HEK293 (cell line): ENCODE measurements around the gene CAMK2N2.
A peak's percentile ranks its signal among the peaks of the same experiment; 100 is the strongest.

Experiments used
- CTCF ChIP-seq: fragments of 450-650 bp; formaldehyde crosslinking; IDR thresholded peaks from 2 replicates; pipeline ENCODE4 v1.5.1; 2016; ENCODE audit warnings: missing biosample characterization, missing genetic modification characterization
- GLI2 ChIP-seq: fragments of 450-650 bp; formaldehyde crosslinking; IDR thresholded peaks from 2 replicates; pipeline ENCODE4; 2017; ENCODE audit warnings: missing biosample characterization, missing genetic modification characterization, low read depth, borderline replicate concordance
- HOXC10 ChIP-seq: sonication (generic); formaldehyde crosslinking; IDR thresholded peaks from 2 replicates; pipeline ENCODE4 v1.8.1; 2023; ENCODE audit warnings: mild to moderate bottlenecking, missing genetic modification reagents
- KLF9 ChIP-seq: fragments of 450-650 bp; formaldehyde crosslinking; IDR thresholded peaks from 2 replicates; pipeline ENCODE4 v1.5.1; 2016; ENCODE audit warnings: missing biosample characterization, missing genetic modification characterization, low read depth
- MYNN ChIP-seq: fragments of 450-650 bp; formaldehyde crosslinking; IDR thresholded peaks from 2 replicates; pipeline ENCODE4 v1.5.1; 2016; ENCODE audit warnings: missing biosample characterization, missing genetic modification characterization, borderline replicate concordance
- PRDM6 ChIP-seq: fragments of 450-650 bp; formaldehyde crosslinking; IDR thresholded peaks from 2 replicates; pipeline ENCODE4 v1.5.1; 2017; ENCODE audit warnings: missing biosample characterization, missing genetic modification characterization
- SCRT1 ChIP-seq: fragments of 450-650 bp; formaldehyde crosslinking; IDR thresholded peaks from 2 replicates; pipeline ENCODE4 v1.5.1; 2016; ENCODE audit warnings: missing biosample characterization, missing genetic modification characterization, borderline replicate concordance
- SP3 ChIP-seq: fragments of 450-650 bp; formaldehyde crosslinking; IDR thresholded peaks from 2 replicates; pipeline ENCODE4 v1.5.1; 2016; ENCODE audit warnings: missing biosample characterization, missing genetic modification characterization
- ZBTB44 ChIP-seq: fragments of 450-650 bp; IDR thresholded peaks from 2 replicates; pipeline ENCODE4 v1.5.1; 2018; ENCODE audit warnings: missing biosample characterization, mild to moderate bottlenecking, missing genetic modification characterization
- ZBTB7A ChIP-seq: fragments of 450-650 bp; formaldehyde crosslinking; IDR thresholded peaks from 2 replicates; pipeline ENCODE4 v1.5.1; 2016; ENCODE audit warnings: low read depth, missing biosample characterization, missing genetic modification characterization
- ZBTB8A ChIP-seq: fragments of 450-650 bp; formaldehyde crosslinking; IDR thresholded peaks from 2 replicates; pipeline ENCODE4 v1.5.1; 2016; ENCODE audit warnings: missing biosample characterization, missing genetic modification characterization
- ZNF121 ChIP-seq: fragments of 450-650 bp; formaldehyde crosslinking; IDR thresholded peaks from 2 replicates; pipeline ENCODE4 v1.5.1; 2016; ENCODE audit warnings: missing biosample characterization, missing genetic modification characterization
- ZNF174 ChIP-seq: fragments of 450-650 bp; formaldehyde crosslinking; IDR thresholded peaks from 2 replicates; pipeline ENCODE4 v1.5.0; 2017; ENCODE audit warnings: missing biosample characterization, mild to moderate bottlenecking, missing genetic modification characterization
- ZNF184 ChIP-seq: fragments of 450-650 bp; IDR thresholded peaks from 2 replicates; pipeline ENCODE4 v1.5.1; 2018; ENCODE audit warnings: missing biosample characterization, mild to moderate bottlenecking, missing genetic modification characterization
- ZNF2 ChIP-seq: fragments of 450-650 bp; formaldehyde crosslinking; IDR thresholded peaks from 2 replicates; pipeline ENCODE4 v1.5.1; 2016; ENCODE audit warnings: missing biosample characterization, missing genetic modification characterization
- ZNF274 ChIP-seq, 2 experiments: fragments of 200-500 bp in 1 of 2; fragments of 450-650 bp in 1 of 2; sonication (Bioruptor generic) in 1 of 2; formaldehyde crosslinking in 1 of 2; IDR thresholded peaks; 2 replicates each; pipeline versions ENCODE4 v1.5.1 to v1.6.1; 2014 to 2016; ENCODE audit warnings: borderline replicate concordance in 1 of 2, inconsistent platforms in 1 of 2, low read length in 1 of 2, missing biosample characterization in 1 of 2, missing genetic modification characterization in 1 of 2
- ZNF426 ChIP-seq: fragments of 450-650 bp; formaldehyde crosslinking; IDR thresholded peaks from 2 replicates; pipeline ENCODE4 v1.5.1; 2017; ENCODE audit warnings: missing biosample characterization, missing genetic modification characterization, mild to moderate bottlenecking, inconsistent platforms, moderate library complexity
- ZNF473 ChIP-seq: fragments of 450-650 bp; formaldehyde crosslinking; IDR thresholded peaks from 2 replicates; pipeline ENCODE4 v1.5.1; 2017; ENCODE audit warnings: missing biosample characterization, missing genetic modification characterization
- ZNF548 ChIP-seq: fragments of 450-650 bp; formaldehyde crosslinking; IDR thresholded peaks from 2 replicates; pipeline ENCODE4 v1.5.1; 2016; ENCODE audit warnings: missing biosample characterization, missing genetic modification characterization
- ZNF560 ChIP-seq: fragments of 450-650 bp; formaldehyde crosslinking; IDR thresholded peaks from 2 replicates; pipeline ENCODE4 v1.5.1; 2017; ENCODE audit warnings: missing biosample characterization, missing genetic modification characterization, borderline replicate concordance
- ZNF610 ChIP-seq: fragments of 450-650 bp; formaldehyde crosslinking; IDR thresholded peaks from 2 replicates; pipeline ENCODE4 v1.5.1; 2016; ENCODE audit warnings: missing biosample characterization, missing genetic modification characterization, borderline replicate concordance
- ZNF660 ChIP-seq: fragments of 450-650 bp; IDR thresholded peaks from 2 replicates; pipeline ENCODE4 v1.5.1; 2018; ENCODE audit warnings: missing biosample characterization, mild to moderate bottlenecking, missing genetic modification characterization
- ZSCAN16 ChIP-seq: fragments of 450-650 bp; formaldehyde crosslinking; IDR thresholded peaks from 2 replicates; pipeline ENCODE4 v1.5.1; 2016; ENCODE audit warnings: missing biosample characterization, missing genetic modification characterization
- ZSCAN23 ChIP-seq: fragments of 450-650 bp; formaldehyde crosslinking; IDR thresholded peaks from 2 replicates; pipeline ENCODE4 v1.5.1; 2016; ENCODE audit warnings: missing biosample characterization, missing genetic modification characterization
- TF ChIP-seq, protein P1 (sequence below): fragments of 450-650 bp; formaldehyde crosslinking; IDR thresholded peaks from 2 replicates; pipeline ENCODE4 v1.5.1; 2017; ENCODE audit warnings: missing biosample characterization, missing genetic modification characterization
- TF ChIP-seq, protein P2 (sequence below): fragments of 450-650 bp; formaldehyde crosslinking; IDR thresholded peaks from 2 replicates; pipeline ENCODE4 v1.5.1; 2016; ENCODE audit warnings: missing biosample characterization, missing genetic modification characterization
- TF ChIP-seq, protein P3 (sequence below): fragments of 450-650 bp; formaldehyde crosslinking; IDR thresholded peaks from 2 replicates; pipeline ENCODE4 v1.5.0; 2017; ENCODE audit warnings: missing biosample characterization, missing genetic modification characterization, borderline replicate concordance
- TF ChIP-seq, protein P4 (sequence below): fragments of 450-650 bp; formaldehyde crosslinking; IDR thresholded peaks from 2 replicates; pipeline ENCODE4 v1.5.1; 2016; ENCODE audit warnings: missing biosample characterization, missing genetic modification characterization

Gene CAMK2N2

GRCh38 chr3:184298759-184299487, 37.6 kb upstream of the CAMK2N2 start, which contains the start of gene PSMD2 (continued):
- TF ChIP-seq ZNF473 (tag by site-specific recombination) (no peak), ZSCAN23 (tag by site-specific recombination) (no peak), ZNF274 (IDR thresholded peaks at IDR 0.05; ENCODE audit: low read length) (no peak), ZNF274 (tag by site-specific recombination; IDR thresholded peaks at IDR 0.05; ENCODE audit: borderline replicate concordance) (no peak), ZNF426 (no peak), PRDM6 (tag by site-specific recombination) (no peak), SCRT1 (peak; percentile 59; the same call in 1 of the 2 replicates), ZBTB8A (tag by site-specific recombination) (no peak; the same call in 1 of the 2 replicates), ZNF174 (tag by site-specific recombination) (no peak), ZNF184 (tag by site-specific recombination) (no peak), ZSCAN16 (tag by site-specific recombination) (0 out of 2 replicates have a peak, but pooled peaks have one; percentile 12), GLI2 (tag by site-specific recombination) (no peak), HOXC10 (CRISPR knock-in tag) (no peak), ZNF610 (tag by site-specific recombination) (no peak), MYNN (tag by site-specific recombination) (no peak; the same call in 1 of the 2 replicates), ZNF660 (peak; percentile 48; the same call in 1 of the 2 replicates), ZNF560 (no peak), KLF9 (peak; percentile 77), CTCF (tag by site-specific recombination) (no peak), ZNF121 (tag by site-specific recombination) (0 out of 2 replicates have a peak, but pooled peaks have one; percentile 14), ZBTB44 (no peak), ZNF548 (tag by site-specific recombination) (no peak), SP3 (tag by site-specific recombination) (peak; percentile 66), ZNF2 (peak; percentile 36; the same call in 1 of the 2 replicates), ZBTB7A (tag by site-specific recombination) (no peak)
- TF ChIP-seq, protein P1, sequence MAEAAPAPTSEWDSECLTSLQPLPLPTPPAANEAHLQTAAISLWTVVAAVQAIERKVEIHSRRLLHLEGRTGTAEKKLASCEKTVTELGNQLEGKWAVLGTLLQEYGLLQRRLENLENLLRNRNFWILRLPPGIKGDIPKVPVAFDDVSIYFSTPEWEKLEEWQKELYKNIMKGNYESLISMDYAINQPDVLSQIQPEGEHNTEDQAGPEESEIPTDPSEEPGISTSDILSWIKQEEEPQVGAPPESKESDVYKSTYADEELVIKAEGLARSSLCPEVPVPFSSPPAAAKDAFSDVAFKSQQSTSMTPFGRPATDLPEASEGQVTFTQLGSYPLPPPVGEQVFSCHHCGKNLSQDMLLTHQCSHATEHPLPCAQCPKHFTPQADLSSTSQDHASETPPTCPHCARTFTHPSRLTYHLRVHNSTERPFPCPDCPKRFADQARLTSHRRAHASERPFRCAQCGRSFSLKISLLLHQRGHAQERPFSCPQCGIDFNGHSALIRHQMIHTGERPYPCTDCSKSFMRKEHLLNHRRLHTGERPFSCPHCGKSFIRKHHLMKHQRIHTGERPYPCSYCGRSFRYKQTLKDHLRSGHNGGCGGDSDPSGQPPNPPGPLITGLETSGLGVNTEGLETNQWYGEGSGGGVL (tag by site-specific recombination) = no peak
- TF ChIP-seq, protein P2, sequence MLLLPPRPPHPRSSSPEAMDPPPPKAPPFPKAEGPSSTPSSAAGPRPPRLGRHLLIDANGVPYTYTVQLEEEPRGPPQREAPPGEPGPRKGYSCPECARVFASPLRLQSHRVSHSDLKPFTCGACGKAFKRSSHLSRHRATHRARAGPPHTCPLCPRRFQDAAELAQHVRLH (tag by site-specific recombination) = no peak
- TF ChIP-seq, protein P3, sequence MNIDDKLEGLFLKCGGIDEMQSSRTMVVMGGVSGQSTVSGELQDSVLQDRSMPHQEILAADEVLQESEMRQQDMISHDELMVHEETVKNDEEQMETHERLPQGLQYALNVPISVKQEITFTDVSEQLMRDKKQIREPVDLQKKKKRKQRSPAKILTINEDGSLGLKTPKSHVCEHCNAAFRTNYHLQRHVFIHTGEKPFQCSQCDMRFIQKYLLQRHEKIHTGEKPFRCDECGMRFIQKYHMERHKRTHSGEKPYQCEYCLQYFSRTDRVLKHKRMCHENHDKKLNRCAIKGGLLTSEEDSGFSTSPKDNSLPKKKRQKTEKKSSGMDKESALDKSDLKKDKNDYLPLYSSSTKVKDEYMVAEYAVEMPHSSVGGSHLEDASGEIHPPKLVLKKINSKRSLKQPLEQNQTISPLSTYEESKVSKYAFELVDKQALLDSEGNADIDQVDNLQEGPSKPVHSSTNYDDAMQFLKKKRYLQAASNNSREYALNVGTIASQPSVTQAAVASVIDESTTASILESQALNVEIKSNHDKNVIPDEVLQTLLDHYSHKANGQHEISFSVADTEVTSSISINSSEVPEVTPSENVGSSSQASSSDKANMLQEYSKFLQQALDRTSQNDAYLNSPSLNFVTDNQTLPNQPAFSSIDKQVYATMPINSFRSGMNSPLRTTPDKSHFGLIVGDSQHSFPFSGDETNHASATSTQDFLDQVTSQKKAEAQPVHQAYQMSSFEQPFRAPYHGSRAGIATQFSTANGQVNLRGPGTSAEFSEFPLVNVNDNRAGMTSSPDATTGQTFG = no peak
- TF ChIP-seq, protein P4, sequence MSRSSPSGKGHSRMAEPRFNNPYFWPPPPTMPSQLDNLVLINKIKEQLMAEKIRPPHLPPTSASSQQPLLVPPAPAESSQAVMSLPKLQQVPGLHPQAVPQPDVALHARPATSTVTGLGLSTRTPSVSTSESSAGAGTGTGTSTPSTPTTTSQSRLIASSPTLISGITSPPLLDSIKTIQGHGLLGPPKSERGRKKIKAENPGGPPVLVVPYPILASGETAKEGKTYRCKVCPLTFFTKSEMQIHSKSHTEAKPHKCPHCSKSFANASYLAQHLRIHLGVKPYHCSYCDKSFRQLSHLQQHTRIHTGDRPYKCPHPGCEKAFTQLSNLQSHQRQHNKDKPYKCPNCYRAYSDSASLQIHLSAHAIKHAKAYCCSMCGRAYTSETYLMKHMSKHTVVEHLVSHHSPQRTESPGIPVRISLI (tag by site-specific recombination) = no peak
